HG02678 (cell line): ENCODE data around the gene VASP.

Experiments
- ATAC-seq: cut with Tn5 transposase; IDR thresholded peaks from one replicate; pipeline ENCODE4 v1.9.1; 2021; ENCODE audit warnings: mild to moderate bottlenecking, moderate library complexity; ENCODE audit not compliant: unreplicated experiment

Gene VASP

DNA sequence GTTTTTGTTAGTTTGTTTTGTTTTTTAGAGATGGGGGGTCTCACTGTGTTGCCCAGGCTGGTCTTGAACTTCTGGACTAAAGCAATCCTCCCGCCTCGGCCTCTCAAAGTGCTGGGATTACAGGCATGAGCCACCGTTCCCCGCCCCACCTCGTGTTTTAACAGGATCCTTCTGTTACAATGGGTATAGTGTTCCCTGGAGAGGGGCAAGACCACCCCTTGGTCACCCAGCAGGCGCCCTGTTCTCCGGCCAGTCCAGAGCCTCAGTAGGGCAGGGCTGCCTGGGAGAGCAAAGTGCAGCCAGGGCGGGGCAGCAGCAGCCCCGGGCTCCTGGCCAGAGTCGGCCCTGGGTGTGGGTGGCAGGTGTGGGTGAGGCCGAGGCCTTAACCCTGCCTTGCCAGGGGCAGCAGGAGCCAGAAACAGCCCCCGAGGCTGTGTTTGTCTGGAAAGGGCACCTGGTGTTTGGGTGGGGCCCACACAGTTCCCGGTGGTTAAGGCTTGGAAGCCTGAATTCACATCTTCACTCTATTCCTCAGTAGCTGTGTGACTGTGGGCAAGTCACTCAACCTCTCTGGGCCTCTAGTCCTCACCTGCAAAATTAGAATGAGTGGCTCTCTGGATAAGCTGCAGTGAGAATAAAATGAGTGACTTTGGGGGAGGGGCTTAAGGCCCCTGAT lies 7.2 kb downstream of the VASP start:
- no peak for ATAC-seq

DNA sequence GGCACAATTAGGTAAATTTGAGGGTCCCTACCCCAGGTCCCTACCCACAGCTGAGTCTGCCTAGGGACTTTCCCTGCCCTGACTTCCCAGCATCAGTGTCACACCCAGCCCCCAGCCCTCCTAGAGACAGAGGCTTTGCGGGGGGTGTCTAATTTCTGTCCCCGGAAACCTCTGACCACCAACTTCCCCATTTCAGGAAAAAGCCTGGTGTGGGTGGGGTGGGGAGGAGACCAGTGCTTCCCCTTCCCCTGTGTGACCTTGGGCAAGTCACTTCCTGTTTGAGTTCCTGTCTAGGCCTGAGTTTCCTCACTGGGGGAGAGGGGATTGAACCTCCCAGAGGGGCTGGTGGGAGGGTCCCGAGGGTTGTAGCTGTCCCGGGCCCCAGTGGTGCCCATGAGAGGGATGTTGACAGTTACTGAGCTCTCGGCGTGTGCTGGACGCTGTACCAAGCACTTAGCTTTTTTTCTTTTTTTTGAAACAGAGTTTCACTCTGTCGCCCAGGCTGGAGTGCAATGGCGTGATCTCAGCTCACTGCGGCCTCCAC lies 7.9 kb downstream of the VASP start:
- ATAC-seq = no peak

DNA sequence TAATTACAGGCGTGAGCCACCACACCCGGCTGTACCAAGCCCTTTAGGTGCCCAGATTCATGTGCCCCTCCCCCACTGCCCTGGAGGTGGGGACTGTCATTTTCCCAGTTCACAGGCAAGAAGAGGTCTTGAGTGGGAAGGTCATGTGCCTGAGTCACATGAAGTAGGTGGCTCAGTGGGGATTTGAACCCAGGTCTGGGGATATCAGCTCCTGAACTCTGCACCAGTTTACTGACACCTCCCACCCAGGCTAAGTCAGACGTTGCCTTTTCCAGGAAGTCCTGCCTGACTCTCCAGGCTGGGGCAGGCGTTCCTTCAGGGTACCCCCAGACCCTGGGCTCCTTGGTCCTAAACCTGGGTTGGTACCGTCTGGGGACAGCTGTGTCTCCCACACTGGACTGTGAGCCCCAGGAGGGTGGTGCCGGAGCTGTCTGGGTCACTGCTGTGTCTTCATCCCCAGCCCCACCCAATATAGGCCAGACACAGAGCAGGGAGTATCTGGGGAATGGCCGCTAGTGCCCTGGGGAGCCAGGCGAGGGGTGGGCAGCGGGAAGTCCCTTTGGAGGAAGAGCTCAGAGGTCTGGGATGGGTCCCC lies 8.6 kb downstream of the VASP start:
- ATAC-seq = no peak

DNA sequence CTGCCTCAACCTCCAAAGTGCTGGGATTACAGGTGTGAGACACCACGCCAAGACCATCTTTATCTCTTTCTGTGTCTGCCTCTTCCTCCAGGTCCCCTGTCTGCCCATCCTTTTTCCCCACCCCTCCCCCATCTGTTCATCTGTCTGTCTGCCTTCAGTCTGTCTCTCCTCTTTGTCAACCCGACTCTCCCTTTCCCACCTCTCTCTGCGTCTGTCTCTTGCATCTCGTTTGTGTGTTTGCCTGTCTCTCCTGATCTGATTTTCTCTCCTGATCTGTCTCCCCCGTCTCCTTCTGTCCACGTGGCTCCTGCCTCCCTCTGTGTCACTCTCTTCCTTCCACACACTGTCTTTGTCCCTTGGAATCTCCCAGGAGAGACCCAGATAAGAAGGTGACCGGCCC lies 10.0 kb downstream of the VASP start:
- ATAC-seq = no peak

DNA sequence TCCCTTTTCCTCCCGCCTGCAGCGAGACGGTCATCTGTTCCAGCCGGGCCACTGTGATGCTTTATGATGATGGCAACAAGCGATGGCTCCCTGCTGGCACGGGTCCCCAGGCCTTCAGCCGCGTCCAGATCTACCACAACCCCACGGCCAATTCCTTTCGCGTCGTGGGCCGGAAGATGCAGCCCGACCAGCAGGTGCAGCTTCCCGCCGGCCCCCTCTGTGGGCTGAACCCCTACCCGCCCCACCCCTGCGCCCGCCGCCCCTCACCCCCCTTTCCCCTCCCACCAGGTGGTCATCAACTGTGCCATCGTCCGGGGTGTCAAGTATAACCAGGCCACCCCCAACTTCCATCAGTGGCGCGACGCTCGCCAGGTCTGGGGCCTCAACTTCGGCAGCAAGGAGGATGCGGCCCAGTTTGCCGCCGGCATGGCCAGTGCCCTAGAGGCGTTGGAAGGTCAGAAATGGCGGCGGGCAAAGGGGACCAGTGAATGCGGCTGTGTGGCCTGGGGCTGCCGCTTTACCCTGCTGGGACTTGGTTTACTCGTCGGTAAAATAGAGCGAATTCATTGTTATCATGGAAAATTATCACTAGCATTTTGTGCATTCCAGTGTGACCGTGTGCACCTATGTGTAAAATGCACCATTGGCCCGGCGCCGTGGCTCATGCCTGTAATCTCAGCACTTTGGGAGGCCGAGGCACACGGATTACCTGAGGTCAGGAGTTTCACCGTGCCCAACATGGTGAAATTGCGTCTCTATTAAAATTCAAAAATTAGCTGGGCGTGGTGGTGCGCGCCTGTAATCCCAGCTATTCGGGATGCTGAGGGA lies 10.6 kb downstream of the VASP start:
- no peak for ATAC-seq

DNA sequence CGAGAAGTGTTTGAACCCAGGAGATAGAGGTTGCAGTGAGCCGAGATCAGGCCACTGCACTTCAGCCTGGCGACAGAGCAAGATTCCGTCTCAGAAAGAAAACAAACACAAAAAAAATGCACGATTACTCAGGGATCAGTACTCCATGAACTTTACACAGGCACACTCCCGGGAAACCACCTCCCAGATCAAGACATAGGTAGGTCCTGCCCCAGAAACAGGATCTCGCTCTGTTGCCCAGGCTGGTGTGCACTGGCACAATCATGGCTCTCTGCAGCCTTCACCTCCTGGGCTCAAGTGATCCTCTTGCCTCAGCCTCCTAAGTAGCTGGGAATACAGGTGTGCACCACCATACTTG lies 11.2 kb downstream of the VASP start:
- no peak for ATAC-seq

DNA sequence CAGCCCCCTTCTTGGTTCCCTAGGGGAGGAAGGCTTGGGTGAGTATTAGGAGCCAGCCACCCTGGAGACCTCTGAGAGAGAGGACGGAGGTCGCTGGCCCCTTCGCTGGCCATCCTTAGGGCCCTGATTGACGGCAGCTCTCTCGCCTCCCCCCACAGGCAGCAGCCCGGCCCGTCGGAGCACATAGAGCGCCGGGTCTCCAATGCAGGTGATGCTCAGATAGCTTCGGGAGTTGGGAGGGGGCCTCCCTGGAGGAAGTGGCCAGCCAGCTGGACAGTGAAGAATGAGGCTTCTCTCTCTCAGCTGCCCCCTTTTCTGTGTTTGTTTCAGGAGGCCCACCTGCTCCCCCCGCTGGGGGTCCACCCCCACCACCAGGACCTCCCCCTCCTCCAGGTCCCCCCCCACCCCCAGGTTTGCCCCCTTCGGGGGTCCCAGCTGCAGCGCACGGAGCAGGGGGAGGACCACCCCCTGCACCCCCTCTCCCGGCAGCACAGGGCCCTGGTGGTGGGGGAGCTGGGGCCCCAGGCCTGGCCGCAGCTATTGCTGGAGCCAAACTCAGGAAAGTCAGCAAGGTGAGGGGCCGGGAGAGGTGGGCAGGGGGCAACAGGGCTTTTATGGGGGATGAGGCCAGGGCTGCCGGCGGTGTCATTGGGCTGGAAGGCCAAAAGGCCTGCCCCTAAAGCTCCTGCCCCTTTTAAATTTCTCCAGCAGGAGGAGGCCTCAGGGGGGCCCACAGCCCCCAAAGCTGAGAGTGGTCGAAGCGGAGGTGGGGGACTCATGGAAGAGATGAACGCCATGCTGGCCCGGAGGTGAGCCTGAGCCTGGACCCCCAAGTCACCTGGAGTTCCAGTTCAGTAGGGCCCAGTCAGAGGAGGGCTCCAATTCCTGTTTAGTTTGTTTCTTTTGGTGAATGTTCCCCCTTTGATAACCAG lies 15.0 kb downstream of the VASP start:
- no peak for ATAC-seq

DNA sequence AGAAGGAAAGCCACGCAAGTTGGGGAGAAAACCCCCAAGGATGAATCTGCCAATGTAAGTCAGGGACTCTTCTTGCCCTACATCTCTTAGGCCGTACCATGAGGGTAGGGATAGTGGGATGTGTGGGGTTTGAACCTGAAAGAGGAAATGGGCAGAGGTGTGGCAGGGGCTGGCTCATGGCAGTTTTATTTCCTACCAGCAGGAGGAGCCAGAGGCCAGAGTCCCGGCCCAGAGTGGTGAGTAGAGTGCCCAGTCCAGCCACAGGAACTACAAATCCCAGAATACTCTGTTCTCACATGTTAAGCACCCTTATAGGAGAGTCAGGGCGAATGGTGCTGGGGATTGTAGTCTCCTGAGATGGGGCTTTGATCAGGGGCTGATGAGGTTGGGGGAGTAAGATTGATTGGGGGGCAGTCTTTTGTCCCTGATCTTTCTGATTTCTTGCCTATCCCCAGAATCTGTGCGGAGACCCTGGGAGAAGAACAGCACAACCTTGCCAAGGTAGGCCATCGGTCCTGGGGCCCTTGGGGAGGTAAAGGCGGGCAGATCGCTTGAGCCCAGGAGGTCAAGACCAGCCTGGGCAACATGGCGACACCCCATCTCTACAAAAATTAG lies 16.5 kb downstream of the VASP start:
- ATAC-seq = peak; percentile 75

DNA sequence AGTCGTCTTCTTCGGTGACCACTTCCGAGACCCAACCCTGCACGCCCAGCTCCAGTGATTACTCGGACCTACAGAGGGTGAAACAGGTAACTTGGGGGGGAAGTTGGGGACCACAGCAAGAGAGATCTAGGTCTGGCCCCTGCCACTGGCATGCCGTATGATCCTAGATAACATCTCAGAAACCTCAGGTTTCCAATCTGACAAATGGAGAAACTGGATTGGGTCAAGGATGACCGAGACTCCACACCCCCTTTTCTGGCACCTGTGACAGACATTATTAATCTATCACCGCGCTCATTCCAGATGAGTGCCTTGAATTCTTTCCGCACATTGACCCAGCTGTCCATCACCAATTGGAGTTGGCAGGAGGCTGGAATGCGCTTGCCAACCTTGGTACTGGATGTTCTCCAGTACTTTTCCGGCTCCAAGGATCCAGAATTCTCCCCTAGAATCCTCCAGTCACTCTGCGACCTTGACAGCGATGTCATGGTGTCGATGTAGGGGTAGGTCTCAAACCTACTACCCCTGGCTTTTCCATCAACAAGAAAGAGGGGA lies 17.4 kb downstream of the VASP start:
- ATAC-seq = no peak

DNA sequence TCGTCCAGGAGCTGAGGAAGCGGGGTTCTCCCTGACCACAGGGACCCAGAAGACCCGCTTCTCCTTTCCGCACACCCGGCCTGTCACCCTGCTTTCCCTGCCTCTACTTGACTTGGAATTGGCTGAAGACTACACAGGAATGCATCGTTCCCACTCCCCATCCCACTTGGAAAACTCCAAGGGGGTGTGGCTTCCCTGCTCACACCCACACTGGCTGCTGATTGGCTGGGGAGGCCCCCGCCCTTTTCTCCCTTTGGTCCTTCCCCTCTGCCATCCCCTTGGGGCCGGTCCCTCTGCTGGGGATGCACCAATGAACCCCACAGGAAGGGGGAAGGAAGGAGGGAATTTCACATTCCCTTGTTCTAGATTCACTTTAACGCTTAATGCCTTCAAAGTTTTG lies 18.9 kb downstream of the VASP start:
- no peak for ATAC-seq

DNA sequence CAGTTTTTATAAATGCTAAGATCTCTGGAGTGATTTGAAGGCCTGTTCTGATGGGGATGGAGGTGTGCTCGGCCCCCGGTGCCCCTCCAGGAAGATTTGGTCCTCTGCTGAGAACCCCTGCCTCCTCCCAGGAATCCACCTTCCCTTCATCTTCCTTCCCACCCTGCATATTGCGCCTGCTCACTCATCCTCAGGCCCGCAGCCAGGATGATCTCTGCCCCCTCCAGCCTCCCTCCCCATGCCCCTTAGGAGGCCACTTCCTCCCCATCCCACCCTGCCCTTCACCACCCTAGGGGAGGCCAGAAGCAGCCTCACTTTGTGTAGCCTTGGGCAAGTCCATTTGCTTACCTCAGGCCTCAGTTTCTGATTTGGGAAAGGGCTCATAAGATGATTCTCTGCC lies 19.7 kb downstream of the VASP start:
- no peak for ATAC-seq

DNA sequence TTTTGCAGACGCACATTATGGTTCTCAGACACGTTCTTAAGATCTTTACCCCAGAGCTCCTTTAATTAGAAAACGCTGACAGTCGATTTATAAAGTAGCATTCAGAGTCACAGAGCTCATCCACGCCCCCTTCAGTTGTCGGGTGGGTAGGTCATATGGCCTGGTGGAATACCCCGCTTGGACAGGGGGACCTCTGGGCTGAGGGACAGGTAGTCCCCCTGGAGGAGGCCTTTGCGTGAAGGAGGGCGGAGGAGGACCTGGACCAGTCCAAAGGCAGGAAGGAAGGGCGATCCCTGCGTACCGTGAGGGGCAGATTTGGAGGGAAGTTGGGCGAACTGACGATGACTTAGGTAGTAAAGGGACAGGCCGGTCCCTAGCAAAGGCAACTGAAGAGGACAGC lies 20.5 kb downstream of the VASP start:
- no peak for ATAC-seq

DNA sequence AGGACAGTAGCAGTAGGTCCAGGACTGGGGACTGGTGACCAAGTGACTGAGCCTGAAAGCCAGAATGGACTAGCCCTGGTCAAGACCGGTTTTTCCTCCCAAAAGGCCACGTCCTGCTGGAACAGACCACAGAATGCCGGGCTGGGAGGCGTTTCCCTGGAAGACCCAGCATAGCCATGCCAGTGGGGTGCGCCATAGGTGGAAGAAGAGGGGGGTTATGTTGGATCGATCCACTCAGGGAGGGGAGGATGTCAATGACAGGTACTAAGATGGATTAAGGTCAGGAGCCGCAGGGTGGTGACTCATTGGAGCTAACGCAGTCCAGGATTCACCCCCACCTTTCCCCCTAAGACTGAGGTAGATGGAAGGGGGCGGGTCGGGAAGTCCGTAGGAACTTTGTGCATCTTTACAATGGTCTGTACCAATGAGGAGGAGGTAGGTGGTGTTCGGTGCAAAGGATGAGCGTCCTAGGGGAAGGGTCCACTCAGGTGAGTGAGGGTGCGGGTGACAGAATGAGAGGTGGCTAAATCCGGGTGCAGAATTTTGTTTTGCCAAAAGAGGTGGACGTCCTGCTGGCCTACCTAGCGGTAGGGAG lies 21.0 kb downstream of the VASP start:
- ATAC-seq = no peak

DNA sequence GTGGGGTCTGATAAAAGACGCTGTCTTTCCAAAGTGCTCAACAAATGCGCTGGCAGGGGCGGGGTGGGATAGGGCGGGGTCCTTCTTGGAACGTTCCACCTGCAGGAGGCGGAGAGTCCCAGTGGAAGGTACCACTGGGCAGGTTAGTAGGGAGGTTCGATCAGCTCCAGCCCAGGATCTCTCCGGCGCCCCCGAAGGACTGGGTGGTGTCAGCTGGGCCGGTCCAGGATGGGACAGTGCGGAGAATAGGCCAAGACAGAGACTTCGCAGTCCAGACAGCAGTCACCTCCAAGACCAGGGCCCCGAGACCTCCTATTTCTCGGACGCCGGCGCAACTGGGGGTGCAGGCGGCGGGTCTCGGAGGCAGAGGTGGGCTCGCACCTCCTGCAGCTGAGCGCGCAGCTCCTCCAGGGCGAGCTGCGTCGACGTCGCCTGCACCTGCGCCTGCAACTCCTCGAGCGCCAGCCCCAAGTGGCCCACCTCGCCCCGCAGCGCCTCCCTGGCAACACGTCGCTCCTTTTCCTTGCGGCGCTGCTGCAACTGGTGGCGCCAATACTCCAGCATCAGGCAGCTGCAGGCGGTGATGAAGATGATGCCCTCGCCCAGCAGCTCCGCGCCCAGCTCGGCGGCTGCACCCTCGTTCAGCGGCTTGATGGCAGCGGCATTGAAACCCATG lies 21.6 kb downstream of the VASP start:
- ATAC-seq = no peak

DNA sequence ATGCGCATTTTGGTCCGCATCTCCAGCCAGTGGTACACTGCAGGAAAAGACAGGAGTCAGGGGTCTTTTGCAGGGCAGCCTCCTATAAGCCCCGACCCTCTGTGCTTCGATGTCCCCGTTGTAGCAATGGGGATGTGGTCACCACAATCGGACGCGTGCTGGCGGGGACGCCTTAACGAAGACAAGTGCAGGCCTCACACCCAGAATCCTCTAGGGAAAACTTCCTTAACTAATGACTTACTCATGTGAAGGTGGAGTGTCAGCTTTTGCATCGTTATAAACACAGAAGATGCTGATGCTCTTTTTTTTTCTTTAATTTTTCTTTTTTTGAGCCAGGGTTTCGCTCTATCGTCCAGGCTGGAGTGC lies 22.1 kb downstream of the VASP start:
- ATAC-seq = no peak

DNA sequence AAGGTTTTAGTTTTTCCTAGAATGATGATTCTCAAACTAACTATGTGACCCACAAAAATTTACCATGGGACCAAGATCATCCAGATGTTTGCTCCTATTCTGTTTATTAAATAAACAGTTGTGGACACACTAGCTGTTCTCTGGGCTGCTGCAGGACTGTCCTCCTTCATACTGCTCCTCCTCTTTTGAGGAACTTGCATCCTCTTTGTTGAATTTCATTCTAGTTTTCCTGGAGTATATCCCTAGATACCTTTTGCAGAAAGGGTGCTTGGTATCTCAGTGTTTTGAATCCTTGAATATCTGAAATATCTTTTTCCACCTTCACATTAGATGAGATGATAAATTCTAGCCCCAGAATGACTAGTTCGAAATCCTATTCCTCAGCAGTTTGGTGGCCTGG lies 24.1 kb downstream of the VASP start:
- ATAC-seq = no peak

DNA sequence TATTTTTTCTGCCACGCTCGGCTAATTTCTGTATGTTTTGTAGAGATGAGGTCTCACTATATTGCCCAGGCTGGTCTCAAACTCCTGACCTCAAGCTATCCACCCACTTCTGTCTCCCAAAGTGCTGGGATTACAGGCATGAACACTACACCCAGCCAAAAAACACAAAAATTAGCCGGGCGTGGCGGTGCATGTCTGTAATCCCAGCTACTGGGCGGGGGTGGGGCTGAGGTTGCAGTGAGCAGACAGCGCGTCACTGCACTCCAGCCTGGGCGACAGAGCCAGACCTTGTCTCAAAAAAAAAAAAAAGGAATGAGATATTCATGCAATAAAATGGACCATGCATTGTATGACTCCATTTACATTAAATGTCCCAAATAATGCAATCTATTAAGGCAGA lies 32.2 kb downstream of the VASP start:
- no peak for ATAC-seq

DNA sequence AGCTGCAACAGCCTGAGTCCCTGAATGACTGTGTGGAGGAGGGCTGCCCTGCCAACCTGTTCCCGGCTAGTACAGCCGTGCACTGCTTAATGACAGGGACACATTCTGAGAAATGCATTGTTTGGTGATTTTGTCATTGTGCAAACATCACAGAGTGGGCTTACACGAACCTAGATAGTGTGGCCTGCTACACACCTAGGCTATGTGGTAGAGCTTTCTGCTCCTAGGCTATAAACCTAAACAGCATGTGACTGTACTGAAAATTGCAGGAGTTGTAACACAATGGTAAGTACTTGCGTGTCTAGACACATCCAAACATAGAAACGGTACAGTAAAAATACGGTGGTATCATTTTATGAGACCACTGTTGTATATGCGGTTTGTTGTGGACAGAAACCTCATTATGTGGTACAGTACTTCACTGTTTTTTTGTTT lies 35.0 kb downstream of the VASP start:
- no peak for ATAC-seq

DNA sequence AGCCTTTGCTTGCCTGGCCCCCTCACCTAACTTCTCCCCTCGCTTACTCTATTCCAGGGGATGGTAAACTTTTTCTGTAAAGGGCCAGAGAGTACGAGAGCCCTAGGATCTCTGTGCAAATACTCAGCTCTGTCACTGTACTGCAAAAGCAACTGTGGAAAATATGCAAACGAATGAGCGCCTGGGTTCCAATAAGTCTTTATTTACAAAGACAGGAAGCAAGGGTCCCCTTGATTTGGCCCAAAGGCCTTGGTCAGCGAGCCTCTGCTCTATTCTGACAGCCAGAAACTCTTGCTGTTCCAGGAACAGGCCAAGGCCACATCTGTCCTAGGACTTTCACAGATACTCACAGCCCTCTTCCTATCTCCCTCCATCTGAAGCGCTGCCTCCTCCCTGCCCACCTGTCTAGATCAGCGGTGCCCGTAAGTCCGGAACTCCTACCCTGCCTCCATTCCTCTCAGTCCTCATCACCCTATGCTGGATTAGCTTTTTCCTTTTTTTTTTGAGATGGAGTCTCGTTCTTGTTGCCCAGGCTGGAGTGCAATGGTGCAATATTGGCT lies 40.0 kb downstream of the VASP start:
- ATAC-seq = no peak
